SK-N-SH (cell line): ENCODE measurements around the gene ECPAS. TPM values are rescaled to one million over a fixed set of nuclear protein-coding genes. Genes with fewer than 3 reads are reported as not detected.

ENCODE experiments used
- CTCF ChIA-PET: fragments of 300-600, 350-600 bp; formaldehyde crosslinking; extraction: SDS; loops from one replicate; lab custom pipeline; 2021; lab: Yijun Ruan, JAX
- POLR2A ChIA-PET: fragments of 350-600 bp; sonication (Branson Sonifier 250); formaldehyde crosslinking; extraction: SDS; loops from one replicate; lab custom pipeline; 2020; ENCODE audit warnings: antibody characterized with exemption, inconsistent platforms; lab: Yijun Ruan, JAX
- DNase-seq: peaks from one replicate; pipeline ENCODE4 v3.0.0; 2012
- H2AFZ ChIP-seq: fragments of 200-600 bp; sonication (generic); 2 replicates; pipeline ENCODE4 v1.8.1; 2016; ENCODE audit warnings: antibody characterized with exemption, mild to moderate bottlenecking, low read depth
- H3F3A ChIP-seq: fragments of 200-600 bp; sonication (generic); replicated peaks from 2 replicates; pipeline ENCODE3; 2016; ENCODE audit warnings: antibody characterized with exemption, mild to moderate bottlenecking; ENCODE audit not compliant: insufficient read depth
- H3K27ac ChIP-seq, 2 experiments: fragments of 200-500 bp in 1 of 2; fragments of 200-600 bp in 1 of 2; sonication (Bioruptor generic) in 1 of 2; sonication (generic), shearing (Covaris generic) in 1 of 2; 2 replicates each; pipeline versions ENCODE4 v1.5.1 to v1.6.1; 2014 to 2016; ENCODE audit warnings: low read depth in 2 of 2, inconsistent platforms in 1 of 2, low read length in 1 of 2, mild to moderate bottlenecking in 1 of 2, mixed read lengths in 1 of 2
- H3K27me3 ChIP-seq: fragments of 200-600 bp; sonication (generic), shearing (Covaris generic); 2 replicates; pipeline ENCODE4 v1.6.1; 2016; ENCODE audit warnings: mixed run types; ENCODE audit not compliant: insufficient read depth
- H3K36me3 ChIP-seq, 2 experiments: fragments of 200-500 bp in 1 of 2; fragments of 200-600 bp in 1 of 2; sonication (Bioruptor generic) in 1 of 2; sonication (generic) in 1 of 2; replicated peaks in 1 of 2; 2 replicates each; pipeline versions ENCODE3 to v1.5.1; 2014 to 2016; ENCODE audit warnings: low read length in 1 of 2, mild to moderate bottlenecking in 1 of 2; ENCODE audit not compliant: insufficient read depth in 2 of 2, control insufficient read depth in 1 of 2
- H3K4me1 ChIP-seq, 2 experiments: fragments of 200-500 bp in 1 of 2; fragments of 200-600 bp in 1 of 2; sonication (Bioruptor generic) in 1 of 2; sonication (generic), shearing (Covaris generic) in 1 of 2; 2 replicates each; pipeline versions ENCODE4 v1.5.1 to v1.6.1; 2014 to 2016; ENCODE audit warnings: low read depth in 1 of 2, low read length in 1 of 2, mixed run types in 1 of 2; ENCODE audit not compliant: insufficient read depth in 2 of 2, control insufficient read depth in 1 of 2
- H3K4me2 ChIP-seq: fragments of 200-600 bp; sonication (generic), shearing (Covaris generic); 2 replicates; pipeline ENCODE4 v1.6.1; 2017; ENCODE audit warnings: mixed run types
- H3K4me3 ChIP-seq, 2 experiments: fragments of 200-500 bp in 1 of 2; fragments of 200-600 bp in 1 of 2; sonication (Bioruptor generic) in 1 of 2; sonication (generic), shearing (Covaris generic) in 1 of 2; 2 replicates each; pipeline versions ENCODE4 v1.5.1 to v1.8.1; 2014 to 2016; ENCODE audit warnings: low read depth in 2 of 2, inconsistent platforms in 1 of 2, low read length in 1 of 2, mild to moderate bottlenecking in 1 of 2, mixed read lengths in 1 of 2, moderate library complexity in 1 of 2
- H3K79me2 ChIP-seq: fragments of 200-600 bp; sonication (generic); 2 replicates; pipeline ENCODE4 v1.8.1; 2017; ENCODE audit warnings: mild to moderate bottlenecking; ENCODE audit not compliant: insufficient read depth
- H3K9ac ChIP-seq: fragments of 200-600 bp; sonication (generic); 2 replicates; pipeline ENCODE4 v1.6.1; 2017; ENCODE audit warnings: mixed run types
- H3K9me2 ChIP-seq: fragments of 200-600 bp; sonication (generic); 2 replicates; pipeline ENCODE4 v1.6.1; 2017; ENCODE audit warnings: mixed run types
- H3K9me3 ChIP-seq: fragments of 200-600 bp; sonication (generic); 2 replicates; pipeline ENCODE4 v1.6.1; 2017; ENCODE audit warnings: mixed run types, mild to moderate bottlenecking, moderate library complexity
- H4K20me1 ChIP-seq: fragments of 200-600 bp; sonication (generic); 2 replicates; pipeline ENCODE4 v1.6.1; 2017; ENCODE audit warnings: mild to moderate bottlenecking, mixed run types; ENCODE audit not compliant: insufficient read depth
- CHD2 ChIP-seq: fragments of 150-350 bp; IDR thresholded peaks from 2 replicates; pipeline ENCODE4 v1.6.1; 2018; ENCODE audit warnings: low read length; ENCODE audit not compliant: partially characterized antibody
- FOSL2 ChIP-seq: IDR thresholded peaks from 2 replicates; pipeline ENCODE4 v1.4.0; 2012; ENCODE audit warnings: low read depth, mild to moderate bottlenecking, moderate library complexity, borderline replicate concordance
- GATA2 ChIP-seq: sonication (generic); formaldehyde crosslinking; IDR thresholded peaks from 2 replicates; pipeline ENCODE4 v1.5.0; 2020; ENCODE audit warnings: mild to moderate bottlenecking, missing genetic modification reagents
- JUND ChIP-seq: IDR thresholded peaks from 2 replicates; pipeline ENCODE4 v1.4.0; 2012
- MEF2A ChIP-seq: IDR thresholded peaks from 2 replicates; pipeline ENCODE4 v1.4.0; 2012; ENCODE audit warnings: low read depth, borderline replicate concordance
- NFIC ChIP-seq: IDR thresholded peaks from 2 replicates; pipeline ENCODE4 v1.4.0; 2012; ENCODE audit warnings: borderline replicate concordance
- PBX3 ChIP-seq: IDR thresholded peaks from 2 replicates; pipeline ENCODE4; 2012
- POLR2AphosphoS5 ChIP-seq: IDR thresholded peaks from 2 replicates; pipeline ENCODE4 v1.6.1; 2012; ENCODE audit warnings: low read depth, low read length
- REST ChIP-seq: IDR thresholded peaks from 2 replicates; pipeline ENCODE4 v1.6.1; 2012; ENCODE audit warnings: mild to moderate bottlenecking, low read depth, low read length, moderate library complexity
- RFX5 ChIP-seq: IDR thresholded peaks from 2 replicates; pipeline ENCODE4 v1.6.1; 2012; ENCODE audit warnings: mild to moderate bottlenecking, improper control_type of control experiment, low read length
- RXRA ChIP-seq: IDR thresholded peaks from 2 replicates; pipeline ENCODE4 v1.4.0; 2012; ENCODE audit warnings: low read depth, mild to moderate bottlenecking, borderline replicate concordance
- SMC3 ChIP-seq: IDR thresholded peaks from 2 replicates; pipeline ENCODE4 v1.6.1; 2012; ENCODE audit warnings: low read depth, low read length, improper control_type of control experiment
- USF1 ChIP-seq: IDR thresholded peaks from 2 replicates; pipeline ENCODE4 v1.4.0; 2012; ENCODE audit warnings: low read depth, borderline replicate concordance
- USF2 ChIP-seq: fragments of 150-350 bp; IDR thresholded peaks from 2 replicates; pipeline ENCODE4 v1.6.1; 2017; ENCODE audit warnings: antibody characterized with exemption, low read length, low read depth, borderline replicate concordance
- ZBTB33 ChIP-seq: IDR thresholded peaks from 2 replicates; pipeline ENCODE4 v1.4.0; 2012; ENCODE audit warnings: low read depth, borderline replicate concordance
- WGBS: methylation state at CpG from one replicate; pipeline ENCODE4 v1.1.6; 2017; ENCODE audit warnings: low lambda C conversion rate; 5-methylcytosine and 5-hydroxymethylcytosine counted together
- polyA plus RNA-seq, 3 experiments: library from polyadenylated mRNA; depleted of rRNA; stranded (reverse); fragments of >200 nt; gene quantifications; 2 replicates each; pipeline ENCODE4 v1.2.3, GENCODE V29; 2012

Gene ECPAS
- polyA plus RNA-seq, 1 of the 3 experiments (the other 2 are of a cell fraction), result 17.9 TPM

GRCh38 chr9:111467778-111468367, 16.3 kb downstream of the ECPAS start (continued):
- TF ChIP-seq REST, result no peak
- TF ChIP-seq FOSL2, result no peak
- TF ChIP-seq POLR2AphosphoS5, result no peak
- no peak for TF ChIP-seq PBX3
- no peak for TF ChIP-seq RXRA
- TF ChIP-seq ZBTB33, result no peak
- TF ChIP-seq USF2, result no peak
- no peak for TF ChIP-seq MEF2A
- no peak for TF ChIP-seq RFX5

GRCh38 chr9:111463048-111463447, 21.1 kb downstream of the ECPAS start:
- CTCF ChIA-PET, result no interaction called here
- no peak for DNase-seq
- Histone ChIP-seq H3K9me3 (no peaks in the 10 kb centered on the region), H4K20me1 (peaks cover 44% of the 10 kb centered on the region; the same call in 1 of the 2 replicates), H3K4me2 (no peak overlapping the region), H3K27me3 (no peaks in the 10 kb centered on the region), H3K9ac (no peak overlapping the region), H2AFZ (no peak overlapping the region), H3K36me3 (no peaks in the 10 kb centered on the region), H3K27ac (no peak overlapping the region), H3F3A (peaks cover 18% of the 10 kb centered on the region), H3K4me1 (peaks cover 0 to 4% of the 10 kb centered on the region in 2 experiments; a peak in 1 of 4 replicates), H3K9me2 (no peaks in the 10 kb centered on the region), H3K79me2 (peaks cover 99% of the 10 kb centered on the region), H3K4me3 (no peak overlapping the region)
- TF ChIP-seq GATA2 (CRISPR knock-in tag), result no peak
- TF ChIP-seq JUND, result no peak
- no peak for TF ChIP-seq NFIC
- TF ChIP-seq USF1, result no peak
- TF ChIP-seq CHD2, result no peak
- no peak for TF ChIP-seq MEF2A
- no peak for TF ChIP-seq USF2
- TF ChIP-seq RXRA, result no peak
- no peak for TF ChIP-seq PBX3
- no peak for TF ChIP-seq SMC3
- no peak for TF ChIP-seq FOSL2
- 90% methylated on average over 2 of the region's 2 CpGs for WGBS
- POLR2A ChIA-PET, result no interaction called here
